Muscle of leg (tissue), 11 donors: ENCODE measurements around the gene CERS6. TPM values are rescaled to one million over a fixed set of nuclear protein-coding genes. Genes with fewer than 3 reads are reported as not detected.

Experiments used
- DNase-seq: peaks from one replicate; pipeline ENCODE4 v3.0.0; 2013
- H3K27ac ChIP-seq: one replicate; pipeline ENCODE4 v1.5.1; 2013; ENCODE audit warnings: mild to moderate bottlenecking, low read length, control low read depth
- H3K27me3 ChIP-seq: one replicate; pipeline ENCODE4 v1.6.1; 2013; ENCODE audit warnings: low read length; ENCODE audit not compliant: control insufficient read depth, insufficient read depth
- H3K36me3 ChIP-seq: one replicate; pipeline ENCODE4 v1.6.1; 2013; ENCODE audit warnings: low read length; ENCODE audit not compliant: control insufficient read depth, insufficient read depth
- H3K4me1 ChIP-seq: one replicate; pipeline ENCODE4 v1.6.1; 2013; ENCODE audit warnings: low read length; ENCODE audit not compliant: control insufficient read depth, insufficient read depth
- H3K4me3 ChIP-seq: one replicate; pipeline ENCODE4 v1.5.1; 2013; ENCODE audit warnings: low read length, control low read depth
- H3K9me3 ChIP-seq: replicated peaks from 2 replicates; pipeline ENCODE4 v1.6.1; 2013; ENCODE audit warnings: low read depth, low read length; ENCODE audit not compliant: control insufficient read depth
- WGBS: methylation state at CpG from one replicate; pipeline ENCODE4 v1.1.5; 2013; ENCODE audit warnings: missing lambda C conversion rate; ENCODE audit not compliant: insufficient coverage; 5-methylcytosine and 5-hydroxymethylcytosine counted together
- polyA plus RNA-seq, 8 donors: library from polyadenylated mRNA; unstranded; fragments of 120-200 nt; gene quantifications; one replicate each; pipeline versions ENCODE4 v1.2.1 to v1.2.3, GENCODE V29; 2013; ENCODE audit warnings: inconsistent platforms in 1 of 8, low replicate concordance in 1 of 8; ENCODE audit not compliant: insufficient read length in 8 of 8, insufficient read depth in 1 of 8
- total RNA-seq: library from RNA; stranded (reverse); fragments of 120-200 nt; gene quantifications from one replicate; pipeline ENCODE4 v1.2.4, GENCODE V29; 2013

CERS6 gene
- total and polyA plus RNA-seq, 9 donors = 21.2 to 54.4 (median 39.0) TPM

- Histone ChIP-seq H3K4me3 (no peak overlapping the region), H3K36me3 (no peaks in the 10 kb centered on the region), H3K27ac (no peak overlapping the region), H3K9me3 (no peaks in the 10 kb centered on the region), H3K27me3 (no peaks in the 10 kb centered on the region), H3K4me1 (peaks cover 7% of the 10 kb centered on the region)
- WGBS = no CpG with 5 or more reads among the region's 1 CpG
- DNase-seq = no peak
These were observed 58.6 kb downstream of the CERS6 start for GRCh38 chr2:168514692-168515091.

- 29% methylated on average over 2 of the region's 2 CpGs for WGBS
- DNase-seq = peak; percentile 76
- no peaks in the 10 kb centered on the region for H3K36me3 ChIP-seq
- no peak overlapping the region for H3K27ac ChIP-seq
- H3K4me3 ChIP-seq = no peak overlapping the region
- H3K9me3 ChIP-seq = no peaks in the 10 kb centered on the region
- H3K4me1 ChIP-seq = peaks cover 7% of the 10 kb centered on the region
- H3K27me3 ChIP-seq = no peaks in the 10 kb centered on the region
These were observed 59.4 kb downstream of the CERS6 start for GRCh38 chr2:168515502-168515901.

GRCh38 chr2:168517816-168518215, 61.7 kb downstream of the CERS6 start:
- H3K27me3 ChIP-seq = no peaks in the 10 kb centered on the region
- peaks cover 18% of the 10 kb centered on the region for H3K4me1 ChIP-seq
- no peak for DNase-seq
- no peaks in the 10 kb centered on the region for H3K36me3 ChIP-seq
- H3K4me3 ChIP-seq = no peak overlapping the region
- peak overlapping the region; percentile 65 for H3K27ac ChIP-seq
- 80% methylated on average over 1 of the region's 7 CpGs for WGBS
- no peaks in the 10 kb centered on the region for H3K9me3 ChIP-seq

- DNase-seq = peak; percentile 61
- Histone ChIP-seq H3K9me3 (no peaks in the 10 kb centered on the region), H3K4me3 (no peak overlapping the region), H3K27me3 (no peaks in the 10 kb centered on the region), H3K36me3 (no peaks in the 10 kb centered on the region), H3K27ac (peak overlapping the region; percentile 65), H3K4me1 (peaks cover 20% of the 10 kb centered on the region)
- 48% methylated on average over 4 of the region's 6 CpGs for WGBS
These were observed 62.5 kb downstream of the CERS6 start for GRCh38 chr2:168518555-168519066.

DNA sequence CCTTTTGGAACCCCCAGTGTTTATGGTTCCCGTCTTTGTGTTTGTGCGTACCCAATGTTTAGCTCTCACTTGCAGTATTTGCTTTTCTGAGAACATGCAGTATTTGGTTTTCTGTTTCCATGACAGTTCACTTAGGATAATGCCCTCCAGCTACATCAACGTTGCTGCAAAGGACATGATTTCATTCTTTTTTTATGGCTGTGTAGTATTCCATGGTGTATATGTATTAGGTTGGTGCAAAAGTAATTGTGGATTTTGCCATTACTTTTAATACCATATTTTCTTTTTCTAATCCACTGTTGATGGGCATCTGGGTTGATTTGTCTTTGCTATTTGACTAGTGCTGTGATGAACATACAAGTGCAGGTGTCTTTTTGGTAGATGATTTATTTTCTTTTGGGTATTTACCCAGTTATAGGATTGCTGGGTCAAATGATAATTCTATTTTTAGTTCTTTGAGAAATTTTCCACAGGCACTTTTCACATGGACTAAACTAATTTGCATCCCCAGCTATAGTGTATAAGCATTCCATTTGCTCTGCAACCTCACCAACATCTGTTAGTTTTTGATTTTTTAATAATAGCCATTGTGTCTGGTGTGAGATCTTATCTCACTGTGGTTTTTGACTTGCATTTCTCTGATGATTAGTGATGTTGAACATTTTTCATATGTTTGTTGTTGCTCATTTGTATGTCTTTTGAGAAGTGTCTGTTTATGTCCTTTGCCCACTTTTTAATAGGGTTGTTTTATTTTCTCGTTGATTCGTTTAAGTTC, 63.6 kb downstream of the CERS6 start:
- no CpG with 5 or more reads among the region's 5 CpGs for WGBS
- no peak overlapping the region for H3K4me3 ChIP-seq
- H3K27ac ChIP-seq = no peak overlapping the region

DNA sequence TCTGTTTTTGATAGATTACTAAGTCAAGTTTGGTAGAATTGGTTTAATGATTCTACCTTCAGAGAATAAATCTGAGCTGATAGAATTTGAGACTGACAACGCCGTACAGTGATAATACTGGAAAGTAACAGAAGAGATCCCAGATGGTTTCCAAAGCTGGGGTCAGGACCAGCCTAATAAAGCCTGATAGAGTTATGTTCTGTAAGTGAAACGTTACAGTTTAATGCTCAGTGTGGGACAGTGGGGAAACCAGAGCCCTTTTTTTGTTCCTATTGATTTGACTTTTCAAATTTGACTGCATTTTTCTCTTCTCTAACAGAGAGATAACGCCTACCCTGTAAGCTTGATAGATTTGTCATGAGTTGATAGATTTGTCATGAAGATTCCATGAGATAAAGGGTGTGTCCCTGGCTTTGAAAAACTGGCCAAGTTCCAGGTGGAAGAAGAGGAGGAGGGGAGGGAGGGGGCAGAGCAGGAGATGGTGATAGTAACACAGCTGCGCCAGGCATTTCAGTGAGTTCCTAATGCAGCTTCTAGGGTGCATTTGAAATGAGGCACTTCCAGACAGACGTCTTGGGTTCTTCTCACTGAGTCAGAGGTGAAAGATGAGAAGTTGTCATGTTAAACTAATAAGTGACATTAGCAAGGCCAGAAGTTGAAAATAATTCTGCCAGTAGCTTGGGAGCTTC, 65.1 kb downstream of the CERS6 start:
- Histone ChIP-seq H3K36me3 (no peaks in the 10 kb centered on the region), H3K27me3 (no peaks in the 10 kb centered on the region), H3K4me3 (no peak overlapping the region), H3K27ac (peak overlapping the region; percentile 60), H3K4me1 (peaks cover 24% of the 10 kb centered on the region), H3K9me3 (no peaks in the 10 kb centered on the region)
- 45% methylated on average over 5 of the region's 6 CpGs for WGBS
- peak; percentile 79 for DNase-seq

More for the DNA sequence above, 63.6 kb downstream of the CERS6 start:
- Histone ChIP-seq H3K36me3 (no peaks in the 10 kb centered on the region), H3K9me3 (no peaks in the 10 kb centered on the region), H3K27me3 (no peaks in the 10 kb centered on the region), H3K4me1 (peaks cover 20% of the 10 kb centered on the region)
- no peak for DNase-seq

DNA sequence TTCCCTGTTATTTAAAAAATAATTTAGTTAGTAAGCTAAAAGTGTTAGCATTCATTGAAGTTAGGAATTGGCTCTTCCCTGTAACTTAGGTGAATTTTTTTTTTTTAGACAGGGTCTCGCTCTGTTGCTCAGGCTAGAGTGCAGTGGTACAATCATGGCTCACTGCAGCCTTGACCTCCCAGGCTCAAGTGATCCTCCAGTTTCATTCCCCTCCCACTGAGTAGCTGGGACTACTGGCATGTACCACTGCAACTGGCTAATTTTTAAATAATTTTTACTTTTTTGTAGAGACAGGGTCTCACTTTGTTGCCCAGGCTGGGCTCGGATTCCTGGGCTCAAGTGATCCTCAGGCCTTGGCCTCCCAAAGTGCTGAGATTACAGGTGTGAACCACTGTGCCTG, 66.4 kb downstream of the CERS6 start:
- Histone ChIP-seq H3K4me1 (peaks cover 29% of the 10 kb centered on the region), H3K4me3 (no peak overlapping the region), H3K36me3 (no peaks in the 10 kb centered on the region), H3K27ac (no peak overlapping the region), H3K9me3 (no peaks in the 10 kb centered on the region), H3K27me3 (no peaks in the 10 kb centered on the region)
- 100% methylated on average over 2 of the region's 2 CpGs for WGBS
- DNase-seq = no peak

- no peak overlapping the region for H3K27ac ChIP-seq
- no peaks in the 10 kb centered on the region for H3K36me3 ChIP-seq
- no CpG with 5 or more reads among the region's 2 CpGs for WGBS
- H3K9me3 ChIP-seq = no peaks in the 10 kb centered on the region
- peaks cover 22% of the 10 kb centered on the region for H3K4me1 ChIP-seq
- no peak overlapping the region for H3K4me3 ChIP-seq
- DNase-seq = no peak
- no peaks in the 10 kb centered on the region for H3K27me3 ChIP-seq
These were observed 67.9 kb downstream of the CERS6 start for GRCh38 chr2:168524005-168524404.

DNA sequence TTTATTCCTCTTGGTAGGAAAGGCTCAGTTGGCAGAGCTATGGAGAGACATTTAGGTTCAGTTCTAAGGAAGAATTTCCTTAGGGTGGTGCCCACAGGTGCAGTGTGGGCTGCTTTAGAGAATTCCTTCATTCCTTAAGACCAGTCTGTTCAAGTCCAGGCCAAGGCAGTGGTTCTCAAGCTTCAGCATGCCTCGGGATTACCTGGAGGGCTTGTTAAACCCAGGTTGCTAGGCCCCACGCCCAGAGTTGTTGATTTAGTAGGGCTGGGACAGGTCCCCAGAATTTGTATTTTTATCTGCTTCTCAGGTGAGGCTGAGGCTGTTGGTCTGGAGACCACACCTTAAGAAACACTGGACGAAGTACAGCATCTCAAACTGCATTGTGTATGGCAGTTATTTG, 68.9 kb downstream of the CERS6 start:
- WGBS = 90% methylated on average over 2 of the region's 3 CpGs
- no peak overlapping the region for H3K27ac ChIP-seq
- no peak overlapping the region for H3K4me3 ChIP-seq
- H3K27me3 ChIP-seq = no peaks in the 10 kb centered on the region
- H3K36me3 ChIP-seq = peaks cover 2% of the 10 kb centered on the region
- H3K9me3 ChIP-seq = no peaks in the 10 kb centered on the region
- H3K4me1 ChIP-seq = peaks cover 26% of the 10 kb centered on the region
- no peak for DNase-seq

GRCh38 chr2:168525716-168526446, 69.8 kb downstream of the CERS6 start:
- peaks cover 29% of the 10 kb centered on the region for H3K4me1 ChIP-seq
- no peaks in the 10 kb centered on the region for H3K27me3 ChIP-seq
- peak; percentile 78 for DNase-seq
- no peaks in the 10 kb centered on the region for H3K9me3 ChIP-seq
- no CpG with 5 or more reads among the region's 1 CpG for WGBS
- peak overlapping the region; percentile 50 for H3K27ac ChIP-seq
- H3K36me3 ChIP-seq = peaks cover 2% of the 10 kb centered on the region
- H3K4me3 ChIP-seq = no peak overlapping the region
